Stimulated activated naive CD8-positive, alpha-beta T cell treated with anti-CD3 and anti-CD28 coated beads, Interleukin-15, Interleukin-2, amounts not matched to agents 100 ng/mL and 50 ng/mL, for 24 hours (primary cell): Measurements from ENCODE around the gene FUT8.

Experiments used
- H3K27ac Mint-ChIP-seq: one replicate; pipeline ENCODE4 v1.8.0; 2021; ENCODE audit warnings: mild to moderate bottlenecking, mixed read lengths
- H3K27me3 Mint-ChIP-seq: one replicate; pipeline ENCODE4 v1.8.0; 2021; ENCODE audit warnings: mixed read lengths
- H3K36me3 Mint-ChIP-seq: one replicate; pipeline ENCODE4 v1.8.0; 2021; ENCODE audit warnings: low read depth, mixed read lengths
- H3K4me1 Mint-ChIP-seq: one replicate; pipeline ENCODE4 v1.8.0; 2021; ENCODE audit warnings: low read depth, mixed read lengths
- H3K4me3 Mint-ChIP-seq: one replicate; pipeline ENCODE4 v1.8.0; 2021; ENCODE audit warnings: mild to moderate bottlenecking, mixed read lengths
- H3K9me3 Mint-ChIP-seq: one replicate; pipeline ENCODE4 v1.8.0; 2021; ENCODE audit warnings: mixed read lengths

The FUT8 gene

GRCh38 chr14:65564370-65564769 lies 151.8 kb downstream of the FUT8 start:
- H3K4me1 Mint-ChIP-seq: peaks cover 56% of the 10 kb centered on the region
- H3K4me3 Mint-ChIP-seq: no peak overlapping the region
- H3K27me3 Mint-ChIP-seq: no peaks in the 10 kb centered on the region
- H3K36me3 Mint-ChIP-seq: peaks cover 67% of the 10 kb centered on the region
- no peak overlapping the region for H3K27ac Mint-ChIP-seq
- H3K9me3 Mint-ChIP-seq: peaks cover 12% of the 10 kb centered on the region

- peaks cover 42% of the 10 kb centered on the region for H3K4me1 Mint-ChIP-seq
- H3K9me3 Mint-ChIP-seq: peaks cover 12% of the 10 kb centered on the region
- peak overlapping the region; percentile 84 for H3K27ac Mint-ChIP-seq
- no peak overlapping the region for H3K4me3 Mint-ChIP-seq
- H3K27me3 Mint-ChIP-seq: no peaks in the 10 kb centered on the region
- H3K36me3 Mint-ChIP-seq: peaks cover 80% of the 10 kb centered on the region
Measured at GRCh38 chr14:65565948-65566347, 153.4 kb downstream of the FUT8 start.

GRCh38 chr14:65566820-65567522 lies 154.4 kb downstream of the FUT8 start:
- peaks cover 42% of the 10 kb centered on the region for H3K4me1 Mint-ChIP-seq

GRCh38 chr14:65574611-65575010 lies 162.1 kb downstream of the FUT8 start:
- H3K27me3 Mint-ChIP-seq: no peaks in the 10 kb centered on the region
- H3K27ac Mint-ChIP-seq: no peak overlapping the region
- no peaks in the 10 kb centered on the region for H3K9me3 Mint-ChIP-seq
- no peaks in the 10 kb centered on the region for H3K4me1 Mint-ChIP-seq
- peaks cover 44% of the 10 kb centered on the region for H3K36me3 Mint-ChIP-seq
- H3K4me3 Mint-ChIP-seq: no peak overlapping the region

More at GRCh38 chr14:65566820-65567522, 154.4 kb downstream of the FUT8 start:
- peaks cover 76% of the 10 kb centered on the region for H3K36me3 Mint-ChIP-seq
- H3K27ac Mint-ChIP-seq: peak overlapping the region; percentile 84
- no peaks in the 10 kb centered on the region for H3K27me3 Mint-ChIP-seq
- peak overlapping the region; percentile 28 for H3K4me3 Mint-ChIP-seq
- peaks cover 12% of the 10 kb centered on the region for H3K9me3 Mint-ChIP-seq

- Mint-ChIP-seq H3K9me3 (no peaks in the 10 kb centered on the region), H3K36me3 (peaks cover 37% of the 10 kb centered on the region), H3K27ac (no peak overlapping the region), H3K27me3 (no peaks in the 10 kb centered on the region), H3K4me1 (peaks cover under 1% of the 10 kb centered on the region), H3K4me3 (no peak overlapping the region)
Measured at GRCh38 chr14:65575389-65575788, 162.9 kb downstream of the FUT8 start.

GRCh38 chr14:65580973-65581372 lies 168.4 kb downstream of the FUT8 start:
- H3K27me3 Mint-ChIP-seq: no peaks in the 10 kb centered on the region
- H3K4me1 Mint-ChIP-seq: peaks cover 8% of the 10 kb centered on the region
- no peak overlapping the region for H3K27ac Mint-ChIP-seq
- no peak overlapping the region for H3K4me3 Mint-ChIP-seq
- no peaks in the 10 kb centered on the region for H3K9me3 Mint-ChIP-seq
- H3K36me3 Mint-ChIP-seq: peaks cover 44% of the 10 kb centered on the region

- Mint-ChIP-seq H3K4me3 (no peak overlapping the region), H3K4me1 (peaks cover 8% of the 10 kb centered on the region), H3K27me3 (no peaks in the 10 kb centered on the region), H3K27ac (no peak overlapping the region), H3K36me3 (peaks cover 41% of the 10 kb centered on the region), H3K9me3 (no peaks in the 10 kb centered on the region)
Measured at GRCh38 chr14:65581378-65581777, 168.8 kb downstream of the FUT8 start.

- H3K27ac Mint-ChIP-seq: no peak overlapping the region
- no peak overlapping the region for H3K4me3 Mint-ChIP-seq
- no peaks in the 10 kb centered on the region for H3K27me3 Mint-ChIP-seq
- peaks cover 36% of the 10 kb centered on the region for H3K36me3 Mint-ChIP-seq
- peaks cover 8% of the 10 kb centered on the region for H3K4me1 Mint-ChIP-seq
- no peaks in the 10 kb centered on the region for H3K9me3 Mint-ChIP-seq
Measured at GRCh38 chr14:65581799-65582198, 169.3 kb downstream of the FUT8 start.

GRCh38 chr14:65585216-65585615 lies 172.7 kb downstream of the FUT8 start:
- Mint-ChIP-seq H3K36me3 (peaks cover 40% of the 10 kb centered on the region), H3K9me3 (no peaks in the 10 kb centered on the region), H3K27me3 (no peaks in the 10 kb centered on the region), H3K27ac (no peak overlapping the region), H3K4me1 (peaks cover 17% of the 10 kb centered on the region), H3K4me3 (no peak overlapping the region)

GRCh38 chr14:65588426-65589140 lies 176.1 kb downstream of the FUT8 start:
- Mint-ChIP-seq H3K4me3 (no peak overlapping the region), H3K36me3 (peaks cover 28% of the 10 kb centered on the region), H3K27ac (no peak overlapping the region), H3K9me3 (no peaks in the 10 kb centered on the region), H3K4me1 (peaks cover 9% of the 10 kb centered on the region), H3K27me3 (no peaks in the 10 kb centered on the region)

GRCh38 chr14:65594153-65594881 lies 181.8 kb downstream of the FUT8 start:
- Mint-ChIP-seq H3K4me3 (no peak overlapping the region), H3K27me3 (no peaks in the 10 kb centered on the region), H3K27ac (no peak overlapping the region), H3K36me3 (peaks cover 10% of the 10 kb centered on the region), H3K9me3 (no peaks in the 10 kb centered on the region), H3K4me1 (no peaks in the 10 kb centered on the region)

GRCh38 chr14:65594882-65595237 lies 182.3 kb downstream of the FUT8 start:
- Mint-ChIP-seq H3K36me3 (peaks cover 6% of the 10 kb centered on the region), H3K27ac (no peak overlapping the region)

GRCh38 chr14:65599375-65599774 lies 186.8 kb downstream of the FUT8 start:
- H3K4me1 Mint-ChIP-seq: no peaks in the 10 kb centered on the region
- H3K27ac Mint-ChIP-seq: no peak overlapping the region
- H3K27me3 Mint-ChIP-seq: no peaks in the 10 kb centered on the region
- H3K36me3 Mint-ChIP-seq: no peaks in the 10 kb centered on the region
- H3K4me3 Mint-ChIP-seq: no peak overlapping the region
- peaks cover 3% of the 10 kb centered on the region for H3K9me3 Mint-ChIP-seq

More at GRCh38 chr14:65594882-65595237, 182.3 kb downstream of the FUT8 start:
- no peaks in the 10 kb centered on the region for H3K4me1 Mint-ChIP-seq
- no peaks in the 10 kb centered on the region for H3K27me3 Mint-ChIP-seq
- H3K9me3 Mint-ChIP-seq: no peaks in the 10 kb centered on the region
- H3K4me3 Mint-ChIP-seq: no peak overlapping the region

GRCh38 chr14:65600742-65601141 lies 188.2 kb downstream of the FUT8 start:
- Mint-ChIP-seq H3K9me3 (peaks cover 3% of the 10 kb centered on the region), H3K27ac (no peak overlapping the region), H3K27me3 (no peaks in the 10 kb centered on the region), H3K36me3 (no peaks in the 10 kb centered on the region), H3K4me3 (no peak overlapping the region), H3K4me1 (peaks cover 3% of the 10 kb centered on the region)

- H3K27me3 Mint-ChIP-seq: no peaks in the 10 kb centered on the region
- H3K36me3 Mint-ChIP-seq: no peaks in the 10 kb centered on the region
- no peak overlapping the region for H3K27ac Mint-ChIP-seq
- H3K4me3 Mint-ChIP-seq: no peak overlapping the region
- H3K4me1 Mint-ChIP-seq: peaks cover 7% of the 10 kb centered on the region
- H3K9me3 Mint-ChIP-seq: peaks cover 3% of the 10 kb centered on the region
Measured at GRCh38 chr14:65604535-65604934, 192.0 kb downstream of the FUT8 start.
